Subcutaneous abdominal adipose tissue (tissue), 5 donors: Measurements from ENCODE around the gene CD99L2.

Source experiments
- H3K27ac ChIP-seq: one replicate; pipeline ENCODE4 v1.7.0; 2013; ENCODE audit warnings: low read depth, mild to moderate bottlenecking, inconsistent platforms, low read length, moderate library complexity
- H3K27me3 ChIP-seq, 5 donors: one replicate each; pipeline ENCODE4 v1.7.0; 2013; ENCODE audit warnings: low read length in 5 of 5, inconsistent platforms in 1 of 5; ENCODE audit not compliant: control insufficient read depth in 5 of 5, insufficient read depth in 4 of 5
- H3K36me3 ChIP-seq, 5 donors: one replicate each; pipeline ENCODE4 v1.7.0; 2013; ENCODE audit warnings: low read length in 5 of 5; ENCODE audit not compliant: control insufficient read depth in 5 of 5, insufficient read depth in 5 of 5
- H3K4me1 ChIP-seq, 5 donors: one replicate each; pipeline ENCODE4 v1.7.0; 2013; ENCODE audit warnings: low read length in 5 of 5, mild to moderate bottlenecking in 3 of 5, moderate library complexity in 1 of 5; ENCODE audit not compliant: control insufficient read depth in 5 of 5, insufficient read depth in 5 of 5
- H3K4me3 ChIP-seq, 5 donors: one replicate each; pipeline ENCODE4 v1.7.0; 2013; ENCODE audit warnings: low read length in 5 of 5, low read depth in 1 of 5
- H3K9ac ChIP-seq, 5 donors: one replicate each; pipeline ENCODE4 v1.7.0; 2013; ENCODE audit warnings: low read length in 5 of 5, mild to moderate bottlenecking in 4 of 5, moderate library complexity in 3 of 5
- H3K9me3 ChIP-seq, 5 donors: one replicate each; pipeline ENCODE4 v1.7.0; 2013; ENCODE audit warnings: low read length in 5 of 5; ENCODE audit not compliant: control insufficient read depth in 5 of 5
- donor health status: healthy.
- donor health status: healthy.
- donor health status: healthy.
- donor health status: healthy.
- donor health status: healthy.

CD99L2 gene

GRCh38 chrX:150769408-150769807 is 129.1 kb downstream of the CD99L2 start:
- H3K9ac ChIP-seq = no peak overlapping the region
- H3K27me3 ChIP-seq = peaks cover 0 to 5% (median 2%) of the 10 kb centered on the region in 5 donors
- H3K36me3 ChIP-seq = peaks cover 0 to 28% (median 15%) of the 10 kb centered on the region in 5 donors
- no peak overlapping the region for H3K27ac ChIP-seq
- no peak overlapping the region for H3K4me3 ChIP-seq
- H3K9me3 ChIP-seq = no peaks in the 10 kb centered on the region
- peaks cover 0 to 12% (median 7%) of the 10 kb centered on the region in 5 donors for H3K4me1 ChIP-seq

DNA sequence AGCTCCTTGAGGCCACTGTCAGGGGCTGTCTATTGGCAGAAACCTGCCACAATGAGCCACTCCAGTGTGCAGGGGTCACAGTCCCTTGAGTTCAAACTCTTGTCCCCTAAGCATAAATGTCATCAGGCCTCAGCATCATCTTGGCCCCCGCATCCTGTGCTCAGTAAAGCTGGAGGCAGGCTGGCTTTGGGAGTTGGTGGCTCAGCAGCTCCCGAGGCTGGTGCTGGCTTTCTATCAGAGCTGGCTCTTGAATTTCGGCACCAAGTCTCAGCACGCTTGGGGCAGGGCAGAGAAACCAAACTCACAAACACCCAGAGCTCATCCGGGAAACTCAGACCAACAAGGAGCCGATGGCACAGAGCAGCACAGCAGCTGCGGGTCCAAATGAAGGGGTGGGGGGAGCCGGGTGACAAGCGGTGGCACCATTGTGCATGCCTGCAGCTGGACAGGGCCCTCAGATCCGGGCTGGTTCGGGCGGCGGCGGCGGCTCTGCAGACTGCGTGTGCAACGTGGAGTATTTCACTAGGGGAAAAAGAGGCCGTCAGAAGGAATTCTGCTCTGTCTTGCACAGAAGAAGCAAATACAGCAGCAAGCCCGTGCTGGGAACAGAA is 129.8 kb downstream of the CD99L2 start:
- Histone ChIP-seq H3K4me1 (peaks cover 0 to 10% (median 8%) of the 10 kb centered on the region in 5 donors), H3K9ac (no peak overlapping the region), H3K4me3 (no peak overlapping the region), H3K27me3 (peaks cover 0 to 5% (median 2%) of the 10 kb centered on the region in 5 donors), H3K27ac (no peak overlapping the region), H3K36me3 (peaks cover 0 to 28% (median 15%) of the 10 kb centered on the region in 5 donors), H3K9me3 (no peaks in the 10 kb centered on the region)

GRCh38 chrX:150768132-150768485 is 130.4 kb downstream of the CD99L2 start:
- Histone ChIP-seq H3K4me3 (no peak overlapping the region), H3K27me3 (peaks cover 0 to 5% (median 2%) of the 10 kb centered on the region in 5 donors), H3K27ac (no peak overlapping the region), H3K9ac (no peak overlapping the region), H3K4me1 (peaks cover 0 to 14% (median 10%) of the 10 kb centered on the region in 5 donors), H3K9me3 (no peaks in the 10 kb centered on the region), H3K36me3 (peaks cover 0 to 28% (median 15%) of the 10 kb centered on the region in 5 donors)

GRCh38 chrX:150767475-150768131 is 130.9 kb downstream of the CD99L2 start:
- Histone ChIP-seq H3K4me1 (peaks cover 0 to 16% (median 13%) of the 10 kb centered on the region in 5 donors), H3K9me3 (no peaks in the 10 kb centered on the region), H3K36me3 (peaks cover 0 to 28% (median 15%) of the 10 kb centered on the region in 5 donors), H3K4me3 (no peak overlapping the region), H3K27me3 (peaks cover 0 to 5% (median 2%) of the 10 kb centered on the region in 5 donors), H3K27ac (no peak overlapping the region), H3K9ac (no peak overlapping the region)

DNA sequence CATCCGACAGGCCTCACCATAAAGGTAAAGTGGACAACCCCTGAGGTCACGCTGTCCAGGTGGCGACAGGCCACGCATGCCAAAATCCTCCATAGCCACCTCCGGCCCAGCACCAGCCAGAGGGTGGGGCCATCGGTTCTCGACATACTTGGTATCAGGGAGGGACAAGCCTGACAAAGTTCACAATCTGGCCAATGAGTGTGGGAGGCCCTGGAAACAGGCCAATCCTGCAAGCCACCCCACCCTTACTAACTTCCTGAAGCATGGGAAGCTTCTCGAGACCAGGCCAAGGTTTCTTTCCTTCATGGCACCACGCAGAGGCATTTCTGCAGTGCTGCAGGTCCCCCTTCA is 131.4 kb downstream of the CD99L2 start:
- H3K27ac ChIP-seq = no peak overlapping the region

GRCh38 chrX:150766351-150767044 is 132.0 kb downstream of the CD99L2 start:
- H3K27ac ChIP-seq = no peak overlapping the region
- H3K4me1 ChIP-seq = peaks cover 0 to 16% (median 13%) of the 10 kb centered on the region in 5 donors
- H3K36me3 ChIP-seq = peaks cover 0 to 26% (median 15%) of the 10 kb centered on the region in 5 donors
- no peak overlapping the region for H3K9ac ChIP-seq
- no peak overlapping the region for H3K4me3 ChIP-seq
- H3K27me3 ChIP-seq = peaks cover 0 to 2% (median 0%) of the 10 kb centered on the region in 5 donors
- H3K9me3 ChIP-seq = no peaks in the 10 kb centered on the region

More for the DNA sequence above, 131.4 kb downstream of the CD99L2 start:
- H3K4me1 ChIP-seq = peaks cover 0 to 16% (median 13%) of the 10 kb centered on the region in 5 donors
- no peak overlapping the region for H3K4me3 ChIP-seq
- H3K36me3 ChIP-seq = peaks cover 0 to 28% (median 15%) of the 10 kb centered on the region in 5 donors
- H3K9ac ChIP-seq = no peak overlapping the region
- peaks cover 0 to 4% (median 0%) of the 10 kb centered on the region in 5 donors for H3K27me3 ChIP-seq
- no peaks in the 10 kb centered on the region for H3K9me3 ChIP-seq

- no peaks in the 10 kb centered on the region for H3K27me3 ChIP-seq
- H3K9ac ChIP-seq = no peak overlapping the region
- peaks cover 0 to 25% (median 15%) of the 10 kb centered on the region in 5 donors for H3K36me3 ChIP-seq
- no peaks in the 10 kb centered on the region for H3K9me3 ChIP-seq
- H3K4me1 ChIP-seq = peaks cover 0 to 16% (median 13%) of the 10 kb centered on the region in 5 donors
- no peak overlapping the region for H3K4me3 ChIP-seq
- no peak overlapping the region for H3K27ac ChIP-seq
Measured at GRCh38 chrX:150765782-150766350, 132.6 kb downstream of the CD99L2 start.

GRCh38 chrX:150765237-150765636 is 133.2 kb downstream of the CD99L2 start:
- Histone ChIP-seq H3K27me3 (no peaks in the 10 kb centered on the region), H3K9ac (no peak overlapping the region), H3K36me3 (peaks cover 0 to 24% (median 11%) of the 10 kb centered on the region in 5 donors), H3K4me1 (peaks cover 0 to 16% (median 13%) of the 10 kb centered on the region in 5 donors), H3K27ac (no peak overlapping the region), H3K9me3 (no peaks in the 10 kb centered on the region), H3K4me3 (no peak overlapping the region)

- peaks cover 0 to 16% (median 13%) of the 10 kb centered on the region in 5 donors for H3K4me1 ChIP-seq
- H3K9ac ChIP-seq = no peak overlapping the region
- no peak overlapping the region for H3K27ac ChIP-seq
- peaks cover 0 to 5% (median 0%) of the 10 kb centered on the region in 5 donors for H3K27me3 ChIP-seq
- H3K4me3 ChIP-seq = no peak overlapping the region
- peaks cover 0 to 16% (median 11%) of the 10 kb centered on the region in 5 donors for H3K36me3 ChIP-seq
- no peaks in the 10 kb centered on the region for H3K9me3 ChIP-seq
Measured at GRCh38 chrX:150763810-150764209, 134.7 kb downstream of the CD99L2 start.
